Bronchus fibroblast of lung (primary cell): ENCODE measurements around the gene INHBC. TPM values are rescaled to one million over a fixed set of nuclear protein-coding genes. Genes with fewer than 3 reads are reported as not detected.

Experiments
- total RNA-seq: library from RNA; depleted of rRNA; stranded (reverse); fragments of >200 nt; gene quantifications from 2 replicates; pipeline ENCODE4 v1.2.3, GENCODE V29; 2015

INHBC gene, protein sequence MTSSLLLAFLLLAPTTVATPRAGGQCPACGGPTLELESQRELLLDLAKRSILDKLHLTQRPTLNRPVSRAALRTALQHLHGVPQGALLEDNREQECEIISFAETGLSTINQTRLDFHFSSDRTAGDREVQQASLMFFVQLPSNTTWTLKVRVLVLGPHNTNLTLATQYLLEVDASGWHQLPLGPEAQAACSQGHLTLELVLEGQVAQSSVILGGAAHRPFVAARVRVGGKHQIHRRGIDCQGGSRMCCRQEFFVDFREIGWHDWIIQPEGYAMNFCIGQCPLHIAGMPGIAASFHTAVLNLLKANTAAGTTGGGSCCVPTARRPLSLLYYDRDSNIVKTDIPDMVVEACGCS
- under 0.01 TPM in 1 of 2 replicates, not detected in the other for total RNA-seq

DNA sequence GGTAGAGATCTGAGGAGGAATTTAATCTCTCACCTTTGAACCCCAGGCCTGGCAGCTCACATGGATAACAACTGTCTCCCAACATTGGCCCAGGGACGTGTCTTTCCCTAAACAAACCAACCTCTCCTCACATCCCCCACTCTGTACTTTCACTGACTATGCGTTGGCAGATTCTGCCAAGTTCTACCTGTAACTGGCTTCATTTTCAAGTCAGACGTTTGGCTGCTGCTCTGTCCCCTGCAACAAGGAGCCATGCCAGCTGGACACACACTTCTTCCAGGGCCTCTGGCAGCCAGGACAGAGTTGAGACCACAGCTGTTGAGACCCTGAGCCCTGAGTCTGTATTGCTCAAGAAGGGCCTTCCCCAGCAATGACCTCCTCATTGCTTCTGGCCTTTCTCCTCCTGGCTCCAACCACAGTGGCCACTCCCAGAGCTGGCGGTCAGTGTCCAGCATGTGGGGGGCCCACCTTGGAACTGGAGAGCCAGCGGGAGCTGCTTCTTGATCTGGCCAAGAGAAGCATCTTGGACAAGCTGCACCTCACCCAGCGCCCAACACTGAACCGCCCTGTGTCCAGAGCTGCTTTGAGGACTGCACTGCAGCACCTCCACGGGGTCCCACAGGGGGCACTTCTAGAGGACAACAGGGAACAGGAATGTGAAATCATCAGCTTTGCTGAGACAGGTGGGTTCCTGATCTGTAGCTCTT, at the start of gene INHBC:
Gene INHBC, plus strand, starts transcription at position 268 of the 707 bp plus-strand sequence. Its CDS starts 103 bp downstream, at position 371.

DNA sequence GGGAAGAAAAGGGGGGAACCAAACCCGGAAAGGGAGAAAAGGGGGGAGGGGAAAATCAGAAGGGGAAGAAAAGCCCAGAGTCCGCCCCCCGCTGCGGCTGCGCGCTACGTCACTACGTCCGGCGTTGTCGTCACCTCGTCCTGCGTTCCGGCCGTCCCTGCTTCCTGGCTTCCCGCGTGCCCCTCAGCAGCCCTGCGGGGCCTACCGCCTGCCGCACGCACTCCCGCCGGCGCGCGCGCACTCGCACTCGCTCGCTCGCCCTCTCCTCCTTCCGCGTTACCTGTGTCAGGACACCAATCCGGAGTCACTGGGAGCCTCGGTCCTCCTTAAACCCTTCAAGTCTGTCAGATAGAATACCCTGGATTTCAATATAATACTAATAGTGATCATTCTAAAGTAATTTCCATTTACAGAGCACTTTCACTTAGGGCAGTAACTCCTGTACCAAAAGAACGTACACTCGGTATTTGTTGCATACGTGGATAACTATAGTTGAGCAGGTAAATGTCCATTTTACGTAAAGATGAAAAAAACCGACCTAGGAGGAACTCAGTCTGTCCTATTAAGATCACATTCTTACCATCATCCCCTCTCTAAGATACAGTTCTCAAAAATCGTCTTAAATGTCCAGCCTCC, 3.5 kb upstream of the INHBC start, which contains the start of gene R3HDM2:
Gene R3HDM2, minus strand, starts transcription at position 113 of the 636 bp plus-strand sequence. CDS start 120,615 bp downstream, outside the sequence.

DNA sequence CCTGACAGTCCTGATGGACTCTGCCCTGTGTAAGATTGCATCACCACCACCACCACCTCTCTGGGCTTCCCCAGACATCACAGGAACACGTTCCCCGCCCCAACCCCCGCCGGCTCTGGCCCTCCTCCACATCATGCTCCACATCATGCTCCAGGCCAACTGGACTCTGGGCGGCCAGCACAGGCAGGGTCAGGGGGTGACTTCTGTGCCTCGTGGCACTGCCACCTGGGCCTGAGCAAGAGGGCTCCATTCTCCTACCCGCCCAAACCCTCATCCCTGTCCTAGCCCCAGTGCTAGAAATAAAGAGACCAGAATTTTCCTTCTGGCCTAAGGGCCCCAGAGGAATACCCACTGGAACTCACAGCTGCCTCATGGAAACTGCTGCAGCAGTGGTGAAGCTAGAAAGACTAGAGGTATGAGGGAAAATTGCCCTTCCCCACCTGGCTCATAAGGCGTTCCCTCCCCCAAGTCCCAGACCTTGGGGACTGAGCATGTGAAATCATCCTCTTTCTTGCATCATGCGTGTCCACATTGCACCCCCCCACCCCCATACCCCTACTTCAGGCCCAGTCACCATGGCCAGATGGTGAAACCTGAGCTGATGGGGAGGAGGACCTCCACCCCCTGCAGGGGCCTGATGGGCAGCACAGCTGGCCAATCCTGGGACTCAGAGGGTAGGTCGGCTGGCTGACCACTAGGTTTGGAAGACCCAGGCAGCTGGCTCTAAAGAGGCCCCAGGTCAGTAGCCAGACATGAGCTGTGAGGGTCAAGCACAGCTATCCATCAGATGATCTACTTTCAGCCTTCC, 20.2 kb downstream of the INHBC start, which contains the start of gene INHBE:
Gene INHBE, plus strand, starts transcription at position 742 of the 808 bp plus-strand sequence. CDS start 230 bp downstream, outside the sequence.

GRCh38 chr12:57459750-57460467, 25.3 kb downstream of the INHBC start, which contains the start of gene GLI1:
GLI1 (plus strand) TSS chr12:57459785; CDS start chr12:57463692, 3,907 bp downstream.

DNA sequence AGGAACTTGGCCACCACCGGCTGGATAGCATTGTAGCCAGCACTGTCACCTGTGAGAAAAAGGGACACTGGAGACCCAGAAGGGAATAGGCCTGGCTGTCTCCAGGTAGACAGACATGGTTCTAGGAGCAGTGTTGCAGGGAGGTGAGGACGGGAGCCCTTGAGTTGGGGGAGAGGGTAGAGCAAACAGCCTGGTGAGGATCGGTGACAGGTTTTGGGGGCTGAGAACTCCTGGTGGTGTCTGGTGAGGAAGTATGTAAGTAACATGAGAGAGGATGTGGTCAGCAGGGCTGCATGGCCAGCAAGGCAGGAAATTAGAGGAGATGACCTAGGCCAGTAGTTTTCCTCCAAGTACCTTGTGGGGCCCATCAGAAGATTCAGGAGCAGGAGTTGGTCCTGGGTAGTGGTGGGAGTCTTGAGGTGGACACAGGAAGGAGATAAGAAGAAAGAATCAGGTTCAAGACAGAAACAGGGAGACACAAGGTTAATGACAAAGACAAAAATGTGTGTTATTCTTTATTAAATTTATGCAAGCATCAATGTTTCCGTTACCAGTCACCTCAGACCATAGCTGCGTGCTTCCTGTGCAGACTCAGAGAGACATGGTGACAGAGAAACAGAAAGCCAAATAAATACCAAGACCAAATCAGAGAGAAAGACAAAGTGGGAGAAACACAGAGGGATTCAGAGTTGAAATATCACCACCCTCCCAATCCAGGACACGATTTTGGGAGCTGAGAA, 45.0 kb downstream of the INHBC start, which contains the start of gene ARHGAP9:
Gene ARHGAP9, minus strand, starts transcription at position 491 of the 740 bp plus-strand sequence. Its CDS starts 460 bp downstream, at position 31.

DNA sequence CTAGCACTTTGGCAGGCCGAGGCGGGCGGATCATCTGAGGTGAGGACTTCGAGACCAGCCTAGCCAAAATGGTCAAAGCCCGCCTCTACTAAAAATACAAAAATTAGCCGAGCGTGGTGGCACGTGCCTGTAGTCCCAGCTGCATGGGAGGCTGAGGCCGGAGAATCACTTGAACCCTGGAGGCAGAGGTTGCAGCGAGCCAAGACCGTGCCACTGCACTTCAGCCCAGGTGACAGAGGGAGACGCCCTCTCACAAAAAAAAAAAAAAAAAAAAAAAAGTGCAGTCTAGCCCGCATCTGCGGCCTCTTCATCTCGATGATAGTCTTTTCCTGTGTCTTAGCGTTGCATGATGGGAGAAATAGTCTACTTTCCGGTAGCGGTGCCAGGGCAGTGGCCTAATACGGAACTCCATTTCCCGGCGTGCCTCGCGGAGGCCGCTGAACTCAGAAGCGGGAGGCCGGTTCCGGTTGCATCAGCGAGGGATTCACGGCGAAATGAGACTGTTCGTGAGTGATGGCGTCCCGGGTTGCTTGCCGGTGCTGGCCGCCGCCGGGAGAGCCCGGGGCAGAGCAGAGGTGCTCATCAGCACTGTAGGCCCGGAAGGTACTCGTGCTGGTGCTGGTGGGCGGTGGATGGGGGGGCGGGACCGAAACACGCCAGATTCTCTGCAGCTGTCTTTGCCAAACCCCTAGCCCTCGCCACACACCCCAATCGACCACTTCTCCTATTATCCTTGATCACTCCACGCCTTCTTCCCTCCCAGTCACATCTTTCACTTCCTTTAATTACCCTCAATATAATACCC, 53.2 kb downstream of the INHBC start, which contains the start of gene MARS1:
Gene MARS1, plus strand, starts transcription at position 472 of the 805 bp plus-strand sequence. Its CDS starts 23 bp downstream, at position 495.

Other genes with a start within 250 kb of the INHBC start
- 0.50 and 1.5 TPM in 2 replicates for gene NXPH4, start 218.0 kb upstream of the INHBC start, total RNA-seq
- 293 and 322 TPM in 2 replicates for gene SHMT2, start 205.1 kb upstream of the INHBC start, total RNA-seq
- gene STAC3, start 183.6 kb upstream of the INHBC start, total RNA-seq, result 0.50 and 0.59 TPM in 2 replicates
- 16.8 and 18.7 TPM in 2 replicates for gene R3HDM2, start 3.7 kb upstream of the INHBC start, total RNA-seq
- gene INHBE, start 20.5 kb downstream of the INHBC start, total RNA-seq, result 8.0 and 10.9 TPM in 2 replicates
- 1.5 and 1.8 TPM in 2 replicates for gene GLI1, start 25.0 kb downstream of the INHBC start, total RNA-seq
- not detected in 2 replicates for gene ARHGAP9, start 45.1 kb downstream of the INHBC start, total RNA-seq
- gene MARS1, start 53.3 kb downstream of the INHBC start, total RNA-seq, result 160 and 168 TPM in 2 replicates
- gene DDIT3, start 85.7 kb downstream of the INHBC start, total RNA-seq, result 44.3 and 48.3 TPM in 2 replicates
- gene MBD6, start 88.0 kb downstream of the INHBC start, total RNA-seq, result 4.7 and 9.4 TPM in 2 replicates
- gene DCTN2, start 112.4 kb downstream of the INHBC start, total RNA-seq, result 166 and 209 TPM in 2 replicates
- gene KIF5A, start 115.3 kb downstream of the INHBC start, total RNA-seq, result 0.45 and 0.50 TPM in 2 replicates
- gene PIP4K2C, start 156.4 kb downstream of the INHBC start, total RNA-seq, result 12.2 and 14.3 TPM in 2 replicates
- gene DTX3, start 170.0 kb downstream of the INHBC start, total RNA-seq, result 21.0 and 22.1 TPM in 2 replicates
- 15.6 and 16.5 TPM in 2 replicates for gene ARHGEF25, start 176.7 kb downstream of the INHBC start, total RNA-seq
- 1.3 and 1.7 TPM in 2 replicates for gene B4GALNT1, start 198.4 kb downstream of the INHBC start, total RNA-seq